H1 (cell line): ENCODE results near the gene SEC23IP. TPM values are rescaled to one million over a fixed set of nuclear protein-coding genes. Genes with fewer than 3 reads are reported as not detected.

Experiments used
- CTCF ChIA-PET: fragments of 300-600 bp; sonication (Branson Sonifier 250); formaldehyde crosslinking; loops from one replicate; lab custom pipeline; 2021; ENCODE audit not compliant: partially characterized antibody; lab: Charles Lee
- POLR2A ChIA-PET: fragments of 300-600 bp; sonication (Branson Sonifier 250); formaldehyde crosslinking; loops from one replicate; lab custom pipeline; 2021; ENCODE audit warnings: inconsistent platforms; ENCODE audit not compliant: partially characterized antibody; lab: Charles Lee
- DNase-seq, 2 experiments: peaks; one replicate each; pipeline versions ENCODE4 v3.0.0 to v3.0.0-alpha.2; 2010 to 2022; ENCODE audit warnings: low spot score in 2 of 2, low read depth in 1 of 2, mixed read lengths in 1 of 2
- FAIRE-seq: peaks from 2 replicates; lab custom pipeline; 2011; peaks lifted over from hg19 to GRCh38; lab: Jason Lieb, UNC
- H2AFZ ChIP-seq: 2 replicates; pipeline ENCODE4 v1.8.1; 2012; ENCODE audit warnings: low read length, inconsistent platforms
- H2AK5ac ChIP-seq: 2 replicates; pipeline ENCODE4 v1.6.1; 2013; ENCODE audit warnings: low read depth, low read length
- H2BK120ac ChIP-seq: replicated peaks from 2 replicates; pipeline ENCODE3; 2013; ENCODE audit warnings: low read depth, low read length, inconsistent platforms
- H2BK12ac ChIP-seq: 2 replicates; pipeline ENCODE4 v1.6.1; 2013; ENCODE audit warnings: low read depth, low read length
- H2BK15ac ChIP-seq: 2 replicates; pipeline ENCODE4 v1.6.1; 2013; ENCODE audit warnings: low read length
- H2BK20ac ChIP-seq: 2 replicates; pipeline ENCODE4 v1.6.1; 2013; ENCODE audit warnings: low read length
- H2BK5ac ChIP-seq: 2 replicates; pipeline ENCODE4 v1.6.1; 2013; ENCODE audit warnings: low read depth, low read length
- H3K14ac ChIP-seq: 2 replicates; pipeline ENCODE4 v1.6.1; 2013; ENCODE audit warnings: inconsistent platforms; ENCODE audit not compliant: insufficient read length
- H3K18ac ChIP-seq: 2 replicates; pipeline ENCODE4 v1.6.1; 2013; ENCODE audit warnings: low read length; ENCODE audit errors: extremely low read depth
- H3K23ac ChIP-seq: 2 replicates; pipeline ENCODE4 v1.6.1; 2013; ENCODE audit warnings: inconsistent platforms; ENCODE audit not compliant: insufficient read length
- H3K23me2 ChIP-seq: 2 replicates; pipeline ENCODE4 v1.6.1; 2013; ENCODE audit warnings: low read depth, low read length
- H3K27ac ChIP-seq: 2 replicates; pipeline ENCODE4 v1.6.1; 2011; ENCODE audit warnings: low read depth, low read length, inconsistent platforms
- H3K27me3 ChIP-seq, 4 experiments: replicated peaks in 1 of 4; 1 replicate in 1 of 4; 2 replicates in 3 of 4; pipeline versions ENCODE4 v1.6.1 to v1.8.1; 2011 to 2013; ENCODE audit warnings: low read length in 3 of 4, mild to moderate bottlenecking in 3 of 4, inconsistent platforms in 2 of 4, mixed read lengths in 2 of 4, moderate library complexity in 1 of 4; ENCODE audit not compliant: control insufficient read depth in 3 of 4, insufficient read depth in 3 of 4; ENCODE audit errors: extremely low read depth in 1 of 4
- H3K36me3 ChIP-seq, 4 experiments: 2 replicates each; pipeline versions ENCODE4 v1.6.1 to v1.8.1; 2011 to 2013; ENCODE audit warnings: mild to moderate bottlenecking in 4 of 4, low read length in 3 of 4, moderate library complexity in 2 of 4, control low read depth in 1 of 4, inconsistent platforms in 1 of 4; ENCODE audit not compliant: insufficient read depth in 4 of 4, control insufficient read depth in 2 of 4
- H3K4ac ChIP-seq: replicated peaks from 2 replicates; pipeline ENCODE3; 2013; ENCODE audit warnings: low read length, low read depth, mixed read lengths, inconsistent platforms; ENCODE audit not compliant: insufficient read length
- H3K4me1 ChIP-seq, 4 experiments: replicated peaks in 1 of 4; 1 replicate in 1 of 4; 2 replicates in 3 of 4; pipeline versions ENCODE4 v1.6.1 to v1.8.1; 2011 to 2013; ENCODE audit warnings: low read length in 3 of 4, inconsistent platforms in 2 of 4, mixed read lengths in 1 of 4; ENCODE audit not compliant: insufficient read depth in 4 of 4, control insufficient read depth in 3 of 4
- H3K4me2 ChIP-seq, 2 experiments: 2 replicates each; pipeline versions ENCODE4 v1.6.1 to v1.8.1; 2011 to 2013; ENCODE audit warnings: low read depth in 2 of 2, low read length in 2 of 2, control low read depth in 1 of 2, inconsistent platforms in 1 of 2, mild to moderate bottlenecking in 1 of 2; ENCODE audit not compliant: insufficient read depth in 1 of 2
- H3K4me3 ChIP-seq, 4 experiments: fragments of 200-600, 300-600 bp in 1 of 4; sonication (generic), shearing (Covaris generic), sonication (Bioruptor Twin) in 1 of 4; 2 replicates each; pipeline versions ENCODE4 v1.5.1 to v1.8.1; 2011 to 2016; ENCODE audit warnings: low read length in 4 of 4, low read depth in 3 of 4, control low read depth in 2 of 4, inconsistent platforms in 2 of 4, mild to moderate bottlenecking in 2 of 4, mixed read lengths in 1 of 4, moderate library complexity in 1 of 4; ENCODE audit not compliant: insufficient read depth in 2 of 4; ENCODE audit errors: extremely low read depth in 1 of 4
- H3K56ac ChIP-seq: replicated peaks from 2 replicates; pipeline ENCODE3; 2013; ENCODE audit warnings: low read depth, mild to moderate bottlenecking, mixed read lengths, low read length, inconsistent platforms; ENCODE audit not compliant: insufficient read length
- H3K79me1 ChIP-seq: 2 replicates; pipeline ENCODE4 v1.6.1; 2013; ENCODE audit warnings: low read depth, low read length, control low read depth
- H3K79me2 ChIP-seq, 2 experiments: 2 replicates each; pipeline versions ENCODE4 v1.6.1 to v1.8.1; 2012 to 2013; ENCODE audit warnings: low read length in 2 of 2, mild to moderate bottlenecking in 2 of 2, inconsistent platforms in 1 of 2; ENCODE audit not compliant: insufficient read depth in 2 of 2, control insufficient read depth in 1 of 2
- H3K9ac ChIP-seq, 4 experiments: replicated peaks in 1 of 4; 1 replicate in 1 of 4; 2 replicates in 3 of 4; pipeline versions ENCODE4 v1.6.1 to v1.8.1; 2011 to 2013; ENCODE audit warnings: low read depth in 3 of 4, low read length in 3 of 4, control low read depth in 2 of 4, mild to moderate bottlenecking in 2 of 4, moderate library complexity in 2 of 4, inconsistent platforms in 1 of 4; ENCODE audit errors: extremely low read depth in 1 of 4
- H3K9me3 ChIP-seq, 2 experiments: 2 replicates each; pipeline versions ENCODE4 v1.6.1 to v1.8.1; 2012 to 2013; ENCODE audit warnings: mild to moderate bottlenecking in 2 of 2, moderate library complexity in 2 of 2, control low read depth in 1 of 2, inconsistent platforms in 1 of 2, low read depth in 1 of 2, low read length in 1 of 2, mixed read lengths in 1 of 2; ENCODE audit not compliant: insufficient read depth in 2 of 2
- H4K20me1 ChIP-seq, 2 experiments: replicated peaks in 1 of 2; 2 replicates each; pipeline versions ENCODE3 to v1.8.1; 2011 to 2013; ENCODE audit warnings: inconsistent platforms in 2 of 2, low read length in 2 of 2, mild to moderate bottlenecking in 1 of 2; ENCODE audit not compliant: insufficient read depth in 2 of 2, control insufficient read depth in 1 of 2
- H4K5ac ChIP-seq: 2 replicates; pipeline ENCODE4 v1.6.1; 2013; ENCODE audit warnings: low read length, low read depth, mixed read lengths, inconsistent platforms; ENCODE audit not compliant: insufficient read length
- H4K8ac ChIP-seq: 2 replicates; pipeline ENCODE4 v1.8.0; 2013; ENCODE audit warnings: mild to moderate bottlenecking, moderate library complexity, low read length, inconsistent platforms; ENCODE audit not compliant: insufficient read depth; ENCODE audit errors: extremely low read depth
- H4K91ac ChIP-seq: replicated peaks from 2 replicates; pipeline ENCODE3; 2013; ENCODE audit warnings: low read length, mixed read lengths, inconsistent platforms; ENCODE audit not compliant: insufficient read length
- CTBP2 ChIP-seq: IDR thresholded peaks from 2 replicates; pipeline ENCODE4 v1.7.0; 2011; ENCODE audit warnings: borderline replicate concordance, mild to moderate bottlenecking, moderate library complexity, mixed read lengths, low read length; ENCODE audit not compliant: insufficient read depth, insufficient read length
- JUND ChIP-seq: IDR thresholded peaks from 2 replicates; pipeline ENCODE4 v1.6.1; 2011; ENCODE audit warnings: mild to moderate bottlenecking, improper control_type of control experiment, low read length
- SRF ChIP-seq: IDR thresholded peaks from 2 replicates; pipeline ENCODE4 v1.6.1; 2011; ENCODE audit warnings: mild to moderate bottlenecking, low read depth, low read length, moderate library complexity
- WGBS, 2 experiments: shearing (Covaris generic) in 1 of 2; methylation state at CpG; one replicate each; pipeline versions ENCODE4 v1.1.6 to v1.1.7; 2013 to 2015; ENCODE audit warnings: low lambda C conversion rate in 2 of 2, mixed read lengths in 2 of 2, inconsistent platforms in 1 of 2, low coverage in 1 of 2, missing lambda C conversion rate in 1 of 2; ENCODE audit not compliant: insufficient replicate concordance in 2 of 2, insufficient coverage in 1 of 2, insufficient read length in 1 of 2; ENCODE audit errors: extremely low coverage in 1 of 2, missing lambda C conversion rate in 1 of 2; 5-methylcytosine and 5-hydroxymethylcytosine counted together
- polyA plus RNA-seq, 7 experiments: library from polyadenylated mRNA; depleted of rRNA in 3 of 7; stranded (reverse) in 5 of 7; unstranded in 2 of 7; fragments of >200 nt in 5 of 7; fragments of 200-250 nt in 2 of 7; gene quantifications; 1 replicate in 5 of 7; 2 replicates in 1 of 7; 4 replicates in 1 of 7; pipeline versions ENCODE4 v1.2.1 to v1.2.3, GENCODE V29; 2011 to 2013; ENCODE audit warnings: missing spikeins in 2 of 7, mixed read lengths in 2 of 7
- total RNA-seq: library from RNA; stranded (reverse); fragmentation: NEBNext Ultra II Directional; extraction: Animal tissue kit (Norgen Biotek cat#: 25700); gene quantifications from 2 replicates; pipeline ENCODE4 v1.2.1, GENCODE V29; 2021
- TF ChIP-seq, protein P1 (sequence below): IDR thresholded peaks from 2 replicates; pipeline ENCODE4 v1.6.1; 2012; ENCODE audit warnings: inconsistent platforms
- TF ChIP-seq, protein P2 (sequence below): IDR thresholded peaks from 2 replicates; pipeline ENCODE4 v1.6.1; 2011; ENCODE audit warnings: low read depth, mild to moderate bottlenecking, low read length; ENCODE audit not compliant: insufficient read depth

SEC23IP gene
- total and polyA plus RNA-seq, 2 of the 8 experiments (the other 6 are each of a cell fraction or from before 2014, with no cell fraction given) = 29.0 to 105 TPM

DNA sequence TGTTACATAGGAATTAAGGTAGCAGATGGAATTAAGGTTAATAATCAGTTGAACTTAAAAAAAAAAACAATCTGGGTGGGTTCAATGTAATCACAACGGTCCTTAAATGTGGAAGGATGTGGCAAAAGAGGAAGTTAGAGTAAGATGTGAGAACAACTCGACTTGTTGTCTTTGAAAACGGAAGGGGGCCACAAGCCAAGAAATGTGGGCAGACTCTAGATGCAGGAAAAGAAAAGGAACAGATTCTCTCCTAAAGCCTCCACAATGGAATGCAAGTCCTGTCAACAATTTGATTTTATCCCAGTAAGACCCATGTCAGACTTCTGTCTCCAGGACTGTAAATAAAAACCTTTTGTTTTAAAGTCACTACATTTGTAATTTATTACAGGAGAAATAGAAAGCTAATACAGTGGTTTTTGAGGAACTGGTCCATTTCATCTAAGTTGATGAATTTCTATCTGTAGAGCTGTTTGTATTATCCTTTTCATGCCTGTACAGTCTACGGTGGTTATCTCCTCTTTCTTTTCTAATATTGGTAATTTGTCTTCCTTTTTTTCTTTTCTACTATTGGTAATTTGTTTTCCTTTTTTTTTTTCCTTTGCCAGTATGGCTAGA lies 28.5 kb upstream of the SEC23IP start:
- TF ChIP-seq SRF = no peak
- no peak for TF ChIP-seq CTBP2
- TF ChIP-seq, protein P1, sequence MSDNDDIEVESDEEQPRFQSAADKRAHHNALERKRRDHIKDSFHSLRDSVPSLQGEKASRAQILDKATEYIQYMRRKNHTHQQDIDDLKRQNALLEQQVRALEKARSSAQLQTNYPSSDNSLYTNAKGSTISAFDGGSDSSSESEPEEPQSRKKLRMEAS = no peak
- TF ChIP-seq, protein P2, sequence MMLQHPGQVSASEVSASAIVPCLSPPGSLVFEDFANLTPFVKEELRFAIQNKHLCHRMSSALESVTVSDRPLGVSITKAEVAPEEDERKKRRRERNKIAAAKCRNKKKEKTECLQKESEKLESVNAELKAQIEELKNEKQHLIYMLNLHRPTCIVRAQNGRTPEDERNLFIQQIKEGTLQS = no peak
- TF ChIP-seq JUND = no peak
- ChIA-PET POLR2A (no interaction called here), CTCF (no interaction called here)
- H3K79me2 ChIP-seq = peaks cover 28 to 98% of the 10 kb centered on the region in 2 experiments
- no peak overlapping the region for H4K91ac ChIP-seq
- H3K14ac ChIP-seq = no peak overlapping the region
- no peak overlapping the region for H3K18ac ChIP-seq
- H3K9me3 ChIP-seq = no peaks in the 10 kb centered on the region
- no peak overlapping the region for H3K4ac ChIP-seq
- no peak overlapping the region for H2BK15ac ChIP-seq
- H3K79me1 ChIP-seq = peaks cover 8% of the 10 kb centered on the region; the same call in 1 of the 2 replicates
- H3K23me2 ChIP-seq = no peaks in the 10 kb centered on the region
- H3K4me3 ChIP-seq = no peak overlapping the region
- no peak for DNase-seq
- no peak overlapping the region for H2AK5ac ChIP-seq
- no peak overlapping the region for H2AFZ ChIP-seq
- no peak overlapping the region for H2BK120ac ChIP-seq
- peaks cover 10 to 16% of the 10 kb centered on the region in 2 experiments for H4K20me1 ChIP-seq
- H4K8ac ChIP-seq = no peak overlapping the region
- no peak overlapping the region for H3K23ac ChIP-seq
- H3K4me1 ChIP-seq = peaks cover 0 to 6% (median 3%) of the 10 kb centered on the region in 4 experiments; a peak in 4 of 7 replicates
- H3K9ac ChIP-seq = no peak overlapping the region
- no peak overlapping the region for H4K5ac ChIP-seq
- H2BK5ac ChIP-seq = no peak overlapping the region
- H3K27me3 ChIP-seq = no peaks in the 10 kb centered on the region
- WGBS, 2 experiments = 75% methylated on average over 4 of the region's 4 CpGs; no CpG with 5 or more reads in 1 of the 2 experiments
- no peaks in the 10 kb centered on the region; a peak in 2 of 8 replicates for H3K36me3 ChIP-seq
- H2BK12ac ChIP-seq = no peak overlapping the region
- no peak overlapping the region for H2BK20ac ChIP-seq
- no peak overlapping the region for H3K4me2 ChIP-seq
- FAIRE-seq = no peak
- no peak overlapping the region for H3K56ac ChIP-seq
- no peak overlapping the region for H3K27ac ChIP-seq
